Sigmoid colon (tissue), 7 donors: ENCODE measurements around the gene INTS6. TPM values are rescaled to one million over a fixed set of nuclear protein-coding genes. Genes with fewer than 3 reads are reported as not detected.

Experiments
- DNase-seq: peaks from one replicate; pipeline ENCODE4 v3.0.0-alpha.2; 2019
- H3K27ac ChIP-seq, 4 donors: fragments of 200-600 bp; sonication (generic); one replicate each; pipeline ENCODE4 v1.5.1; 2016 to 2019; ENCODE audit warnings: mild to moderate bottlenecking in 1 of 4
- H3K27me3 ChIP-seq, 3 donors: fragments of 200-600 bp; sonication (generic); one replicate each; pipeline ENCODE4 v1.5.1; 2019; ENCODE audit warnings: mild to moderate bottlenecking in 1 of 3
- H3K36me3 ChIP-seq, 4 donors: fragments of 200-600 bp; sonication (generic); one replicate each; pipeline ENCODE4 v1.5.1; 2016 to 2019
- H3K4me1 ChIP-seq, 4 donors: fragments of 200-600 bp; sonication (generic); one replicate each; pipeline ENCODE4 v1.5.1; 2017 to 2019
- H3K4me3 ChIP-seq, 4 donors: fragments of 200-600 bp; sonication (generic); one replicate each; pipeline ENCODE4 v1.5.1; 2017 to 2019; ENCODE audit warnings: mild to moderate bottlenecking in 2 of 4, moderate library complexity in 1 of 4
- H3K9me3 ChIP-seq, 4 donors: fragments of 200-600 bp in 3 of 4; sonication (generic) in 3 of 4; one replicate each; pipeline versions ENCODE4 v1.5.1 to v1.6.1; 2013 to 2019
- EP300 ChIP-seq, 4 donors: sonication (generic); formaldehyde crosslinking; IDR thresholded peaks; one replicate each; pipeline ENCODE4 v1.6.1; 2017; ENCODE audit warnings: antibody characterized with exemption in 4 of 4
- POLR2A ChIP-seq, 2 donors: fragments of 450-650 bp; IDR thresholded peaks; one replicate each; pipeline ENCODE4 v1.6.1; 2016; ENCODE audit warnings: antibody characterized with exemption in 2 of 2, mild to moderate bottlenecking in 2 of 2, moderate library complexity in 2 of 2
- POLR2AphosphoS5 ChIP-seq, 4 donors: sonication (generic); formaldehyde crosslinking; IDR thresholded peaks; one replicate each; pipeline ENCODE4 v1.6.1; 2017; ENCODE audit warnings: antibody characterized with exemption in 4 of 4
- WGBS, 2 donors: extraction: QIAGEN DNeasy Blood & Tissue Kit; methylation state at CpG; one replicate each; pipeline ENCODE4 v1.1.7; 2013; 5-methylcytosine and 5-hydroxymethylcytosine counted together
- intact Hi-C: fragments of 100-400 bp; cut with DNase I; formaldehyde crosslinking; loops from one replicate; pipeline ENCODE4 v1.15.1; 2023
- polyA plus RNA-seq, 3 donors: library from polyadenylated mRNA; stranded (reverse); fragments of 200-250 nt; gene quantifications; one replicate each; pipeline ENCODE4 v1.2.3, GENCODE V29; 2013
- total RNA-seq, 4 donors: library from RNA; depleted of rRNA; stranded (reverse); fragments of >200 nt; gene quantifications; one replicate each; pipeline ENCODE4 v1.1.0, GENCODE V29; 2016
- TF ChIP-seq, protein P1 (sequence below), 4 experiments: fragments of 450-650 bp in 3 of 4; fragments of 200-600 bp in 1 of 4; IDR thresholded peaks; one replicate each; pipeline ENCODE4 v1.5.1; 2016 to 2019; ENCODE audit warnings: antibody characterized with exemption in 4 of 4, mild to moderate bottlenecking in 3 of 4, moderate library complexity in 2 of 4
- donor health status: healthy with polysubstance abuse.
- donor health status: Bipolar disorder and iron deficiency.
- donor health status: healthy.

The INTS6 gene
- total and polyA plus RNA-seq, 7 donors: 6.7 to 43.3 (median 30.0) TPM

DNA sequence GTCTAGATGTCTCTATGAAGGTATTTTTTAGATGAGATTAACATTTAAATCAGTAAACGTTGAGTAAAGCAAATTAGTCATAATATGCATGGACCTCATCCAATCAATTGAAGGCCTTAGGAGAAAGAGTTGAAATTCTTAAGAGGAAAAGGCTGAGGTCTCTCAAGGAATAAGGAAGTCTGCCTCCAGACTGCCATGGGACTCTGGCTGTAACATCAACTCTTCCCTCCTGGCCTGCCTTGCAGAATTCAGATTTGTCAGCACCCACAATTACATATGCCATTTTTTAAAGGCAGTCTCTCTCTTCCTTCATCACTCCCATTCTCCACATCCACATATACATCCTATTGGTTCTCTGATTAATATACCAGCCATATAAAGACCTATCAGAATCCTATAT is 28.8 kb upstream of the INTS6 start:
- H3K27me3 ChIP-seq: no peaks in the 10 kb centered on the region
- 62 to 83% methylated on average over 1 of the region's 1 CpG for WGBS, 2 donors
- intact Hi-C loops: no loop called here
- H3K4me1 ChIP-seq: no peaks in the 10 kb centered on the region
- TF ChIP-seq EP300 (IDR thresholded peaks at IDR 0.05) (no peak), POLR2A (IDR thresholded peaks at IDR 0.05) (no peak), POLR2AphosphoS5 (IDR thresholded peaks at IDR 0.05) (no peak)
- TF ChIP-seq, protein P1, sequence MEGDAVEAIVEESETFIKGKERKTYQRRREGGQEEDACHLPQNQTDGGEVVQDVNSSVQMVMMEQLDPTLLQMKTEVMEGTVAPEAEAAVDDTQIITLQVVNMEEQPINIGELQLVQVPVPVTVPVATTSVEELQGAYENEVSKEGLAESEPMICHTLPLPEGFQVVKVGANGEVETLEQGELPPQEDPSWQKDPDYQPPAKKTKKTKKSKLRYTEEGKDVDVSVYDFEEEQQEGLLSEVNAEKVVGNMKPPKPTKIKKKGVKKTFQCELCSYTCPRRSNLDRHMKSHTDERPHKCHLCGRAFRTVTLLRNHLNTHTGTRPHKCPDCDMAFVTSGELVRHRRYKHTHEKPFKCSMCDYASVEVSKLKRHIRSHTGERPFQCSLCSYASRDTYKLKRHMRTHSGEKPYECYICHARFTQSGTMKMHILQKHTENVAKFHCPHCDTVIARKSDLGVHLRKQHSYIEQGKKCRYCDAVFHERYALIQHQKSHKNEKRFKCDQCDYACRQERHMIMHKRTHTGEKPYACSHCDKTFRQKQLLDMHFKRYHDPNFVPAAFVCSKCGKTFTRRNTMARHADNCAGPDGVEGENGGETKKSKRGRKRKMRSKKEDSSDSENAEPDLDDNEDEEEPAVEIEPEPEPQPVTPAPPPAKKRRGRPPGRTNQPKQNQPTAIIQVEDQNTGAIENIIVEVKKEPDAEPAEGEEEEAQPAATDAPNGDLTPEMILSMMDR (IDR thresholded peaks at IDR 0.05): no peak
- no peak for DNase-seq
- peaks cover 0 to 3% (median 0%) of the 10 kb centered on the region in 4 donors for H3K9me3 ChIP-seq
- no peak overlapping the region for H3K27ac ChIP-seq
- no peaks in the 10 kb centered on the region for H3K36me3 ChIP-seq
- H3K4me3 ChIP-seq: no peak overlapping the region

DNA sequence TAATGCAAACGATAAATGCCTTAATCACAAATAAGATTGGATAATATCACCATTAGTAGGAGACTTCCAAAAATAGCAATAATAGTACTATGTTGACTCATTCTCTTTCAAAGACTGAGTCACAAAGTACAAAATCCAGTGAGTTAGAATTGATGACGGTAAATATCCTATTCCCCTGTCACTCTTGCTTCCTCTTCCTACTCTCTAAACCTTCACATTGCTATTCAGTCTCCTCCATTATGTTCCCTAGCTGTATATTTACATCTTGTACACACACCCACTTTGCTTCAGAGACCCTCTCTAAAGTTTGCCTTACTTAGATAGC is 26.3 kb upstream of the INTS6 start:
- Histone ChIP-seq H3K27ac (no peak overlapping the region), H3K9me3 (no peaks in the 10 kb centered on the region), H3K4me1 (no peaks in the 10 kb centered on the region), H3K36me3 (no peaks in the 10 kb centered on the region), H3K27me3 (no peaks in the 10 kb centered on the region), H3K4me3 (no peak overlapping the region)
- no peak for TF ChIP-seq POLR2A (IDR thresholded peaks at IDR 0.05)
- DNase-seq: no peak
- intact Hi-C loops: no loop called here
- WGBS, 2 donors: 70 to 73% methylated on average over 2 of the region's 2 CpGs

DNA sequence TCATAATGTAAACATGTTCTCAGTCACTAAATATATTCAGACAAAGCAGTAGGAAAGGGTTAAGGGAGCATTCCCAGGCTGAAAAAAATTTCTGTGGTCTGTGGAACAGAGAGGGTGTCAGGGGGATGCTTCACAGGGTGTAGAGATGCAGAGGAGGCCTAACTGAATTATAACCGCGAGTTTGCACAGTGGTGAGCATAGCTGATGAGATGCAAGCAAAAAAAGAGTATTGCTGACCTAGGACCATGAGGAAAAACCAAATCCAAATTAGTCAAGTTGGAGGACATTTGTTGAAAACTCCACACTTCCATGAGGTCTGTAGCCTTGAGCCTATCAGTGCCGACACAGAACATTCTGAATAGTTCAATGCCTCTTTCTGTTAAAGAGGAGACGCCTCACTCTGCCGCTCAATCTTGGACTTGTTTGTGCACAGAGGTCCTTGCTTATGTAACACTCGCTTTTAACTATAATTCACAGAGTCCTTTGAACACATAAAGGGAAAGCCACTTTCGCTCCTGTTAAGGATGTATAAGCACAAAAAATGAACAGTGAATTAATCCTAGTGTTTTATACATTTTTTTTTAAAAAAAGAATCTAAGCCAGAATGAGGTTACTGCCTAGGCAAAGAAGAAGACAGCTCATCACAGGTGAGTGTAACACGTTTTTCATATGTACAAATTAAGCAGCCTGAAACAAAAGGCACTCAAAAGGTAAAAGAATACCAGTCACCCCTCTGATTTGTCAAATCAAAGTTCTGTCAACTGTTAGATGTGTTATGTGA is 25.8 kb upstream of the INTS6 start:
- no peaks in the 10 kb centered on the region for H3K4me1 ChIP-seq
- DNase-seq: no peak
- no peak overlapping the region for H3K4me3 ChIP-seq
- no peak overlapping the region for H3K27ac ChIP-seq
- TF ChIP-seq POLR2A (IDR thresholded peaks at IDR 0.05) (no peak), EP300 (IDR thresholded peaks at IDR 0.05) (no peak), POLR2AphosphoS5 (IDR thresholded peaks at IDR 0.05) (no peak)
- TF ChIP-seq, protein P1 (IDR thresholded peaks at IDR 0.05): no peak
- H3K36me3 ChIP-seq: no peaks in the 10 kb centered on the region
- 86 to 87% methylated on average over 8 of the region's 8 CpGs for WGBS, 2 donors
- H3K9me3 ChIP-seq: no peaks in the 10 kb centered on the region
- intact Hi-C loops: no loop called here
- no peaks in the 10 kb centered on the region for H3K27me3 ChIP-seq

DNA sequence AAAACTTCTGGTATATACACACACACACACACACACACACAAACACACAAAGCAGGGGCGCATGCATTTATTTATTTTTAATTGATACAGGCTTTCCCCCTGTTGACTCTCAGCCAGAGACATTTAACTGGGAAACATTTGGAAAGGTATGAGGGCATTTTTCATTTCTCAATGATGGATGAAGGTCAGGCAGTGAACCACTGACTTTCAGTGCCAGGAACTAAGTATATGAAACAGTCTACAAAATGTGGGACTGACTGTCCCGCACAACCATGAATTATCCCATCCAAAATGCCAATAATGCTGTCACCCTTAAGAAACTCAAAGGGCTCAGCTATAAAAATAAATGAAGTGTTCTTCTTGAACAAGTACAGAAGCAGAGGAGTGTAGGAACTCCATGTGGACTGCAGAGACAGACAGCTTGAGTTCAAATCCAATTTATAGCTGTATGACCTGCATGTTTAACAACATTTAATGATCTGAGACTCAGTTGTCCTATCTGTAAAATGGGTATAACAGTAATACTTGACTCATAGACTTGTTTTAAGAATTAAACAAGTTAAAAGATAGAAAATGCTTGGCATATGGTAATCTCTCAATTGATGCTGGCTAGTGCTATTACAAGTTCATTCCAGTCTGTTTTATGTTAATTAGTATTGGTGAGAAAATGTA is 25.0 kb upstream of the INTS6 start:
- intact Hi-C loops: no loop called here
- DNase-seq: no peak
- WGBS, 2 donors: 51 to 77% methylated on average over 2 of the region's 2 CpGs
- no peak for TF ChIP-seq POLR2AphosphoS5 (IDR thresholded peaks at IDR 0.05)
- TF ChIP-seq, protein P1 (IDR thresholded peaks at IDR 0.05): no peak
- no peak for TF ChIP-seq EP300 (IDR thresholded peaks at IDR 0.05)
- TF ChIP-seq POLR2A (IDR thresholded peaks at IDR 0.05): no peak
- no peaks in the 10 kb centered on the region for H3K4me1 ChIP-seq
- no peaks in the 10 kb centered on the region for H3K36me3 ChIP-seq
- H3K4me3 ChIP-seq: no peak overlapping the region
- no peaks in the 10 kb centered on the region for H3K27me3 ChIP-seq
- no peaks in the 10 kb centered on the region for H3K9me3 ChIP-seq
- H3K27ac ChIP-seq: no peak overlapping the region

DNA sequence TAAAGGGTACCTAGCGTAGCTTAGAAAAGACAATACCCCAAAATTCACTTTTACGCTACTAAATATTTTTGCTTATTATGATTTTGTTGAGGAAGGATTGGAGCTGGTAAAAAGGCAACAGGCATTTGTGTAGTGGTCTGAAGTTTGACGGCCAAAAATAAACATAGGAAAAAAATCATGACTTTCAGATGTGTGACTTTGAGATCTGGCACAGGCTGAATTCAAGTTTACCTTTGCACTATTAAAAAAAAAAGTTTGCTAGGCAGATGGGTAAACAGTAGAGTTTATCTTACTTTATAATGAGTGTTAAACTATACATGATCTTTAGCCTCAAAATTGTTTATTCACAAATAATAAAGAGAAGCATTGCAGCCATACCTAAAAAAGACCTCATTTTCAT is 24.3 kb upstream of the INTS6 start:
- intact Hi-C loops: no loop called here
- WGBS, 2 donors: 57 to 76% methylated on average over 3 of the region's 3 CpGs
- TF ChIP-seq POLR2AphosphoS5 (IDR thresholded peaks at IDR 0.05): no peak
- TF ChIP-seq, protein P1 (IDR thresholded peaks at IDR 0.05): no peak
- no peak for TF ChIP-seq POLR2A (IDR thresholded peaks at IDR 0.05)
- no peak for TF ChIP-seq EP300 (IDR thresholded peaks at IDR 0.05)
- no peak for DNase-seq
- Histone ChIP-seq H3K4me1 (no peaks in the 10 kb centered on the region), H3K27ac (no peak overlapping the region), H3K27me3 (no peaks in the 10 kb centered on the region), H3K9me3 (no peaks in the 10 kb centered on the region), H3K4me3 (no peak overlapping the region), H3K36me3 (no peaks in the 10 kb centered on the region)
